Spleen (tissue), 11 donors: ENCODE data around the gene APOBEC3A. TPM values are rescaled to one million over a fixed set of nuclear protein-coding genes. Genes with fewer than 3 reads are reported as not detected.

Experiments
- DNase-seq: peaks from one replicate; pipeline ENCODE4 v3.0.0-alpha.2; 2020
- H3K27ac ChIP-seq, 8 donors: fragments of 200-600 bp; sonication (generic) in 7 of 8; 1 replicate in 4 of 8; 2 replicates in 4 of 8; pipeline versions ENCODE4 v1.5.0 to v1.8.0; 2016 to 2021; ENCODE audit warnings: inconsistent platforms in 4 of 8, mild to moderate bottlenecking in 4 of 8, moderate library complexity in 1 of 8
- H3K27me3 ChIP-seq, 7 donors: fragments of 200-600 bp; sonication (generic) in 6 of 7; replicated peaks in 1 of 7; 1 replicate in 4 of 7; 2 replicates in 3 of 7; pipeline versions ENCODE4 v1.5.0 to v1.8.0; 2016 to 2021; ENCODE audit warnings: inconsistent platforms in 3 of 7, mild to moderate bottlenecking in 1 of 7
- H3K36me3 ChIP-seq, 6 donors: fragments of 200-600 bp; sonication (generic) in 5 of 6; 1 replicate in 4 of 6; 2 replicates in 2 of 6; pipeline versions ENCODE4 v1.5.0 to v1.8.0; 2016 to 2021; ENCODE audit warnings: inconsistent platforms in 2 of 6
- H3K4me1 ChIP-seq, 6 donors: fragments of 200-600 bp; sonication (generic) in 5 of 6; 1 replicate in 3 of 6; 2 replicates in 3 of 6; pipeline versions ENCODE4 v1.5.0 to v1.8.0; 2016 to 2021; ENCODE audit warnings: inconsistent platforms in 3 of 6
- H3K4me3 ChIP-seq, 8 donors: fragments of 200-600 bp; sonication (generic) in 7 of 8; 1 replicate in 4 of 8; 2 replicates in 4 of 8; pipeline versions ENCODE4 v1.5.0 to v1.8.0; 2016 to 2021; ENCODE audit warnings: inconsistent platforms in 4 of 8, mild to moderate bottlenecking in 4 of 8, moderate library complexity in 2 of 8
- H3K9me3 ChIP-seq, 8 donors: fragments of 200-600 bp; sonication (generic) in 7 of 8; 1 replicate in 4 of 8; 2 replicates in 4 of 8; pipeline versions ENCODE4 v1.5.0 to v1.8.0; 2016 to 2021; ENCODE audit warnings: inconsistent platforms in 4 of 8
- POLR2A ChIP-seq, 3 donors: fragments of 450-650 bp; IDR thresholded peaks; one replicate each; pipeline ENCODE4 v1.5.1; 2017; ENCODE audit warnings: antibody characterized with exemption in 3 of 3, mild to moderate bottlenecking in 1 of 3
- POLR2AphosphoS5 ChIP-seq, 3 donors: sonication (generic); formaldehyde crosslinking; IDR thresholded peaks; one replicate each; pipeline ENCODE4 v1.5.1; 2017; ENCODE audit warnings: antibody characterized with exemption in 3 of 3
- WGBS, 5 donors: extraction: QIAGEN DNeasy Blood & Tissue Kit in 3 of 5; methylation state at CpG; one replicate each; pipeline versions ENCODE4 v1.1.5 to v1.1.7; 2013 to 2018; 5-methylcytosine and 5-hydroxymethylcytosine counted together
- intact Hi-C: fragments of 100-400 bp; cut with DNase I; formaldehyde crosslinking; loops from one replicate; pipeline ENCODE4 v1.15.0; 2023; ENCODE audit warnings: low total_unique reads
- polyA plus RNA-seq, 3 donors: library from polyadenylated mRNA; stranded (reverse); fragments of 200-250 nt; gene quantifications; one replicate each; pipeline ENCODE4 v1.2.1, GENCODE V29; 2013
- total RNA-seq, 7 donors: library from RNA; depleted of rRNA in 3 of 7; stranded (reverse); fragments of >200 nt in 3 of 7; fragmentation: NEBNext Ultra II Directional in 4 of 7; extraction: Animal tissue kit (Norgen Biotek cat#: 25700) in 4 of 7; gene quantifications; one replicate each; pipeline versions ENCODE4 v1.1.0 to v1.2.1, GENCODE V29; 2016 to 2021
- TF ChIP-seq, protein P1 (sequence below), 11 experiments: fragments of 200-600 bp in 7 of 11; fragments of 450-650 bp in 4 of 11; sonication (generic) in 4 of 11; IDR thresholded peaks in 8 of 11; conservative IDR thresholded peaks in 3 of 11; 1 replicate in 7 of 11; 2 replicates in 4 of 11; pipeline versions ENCODE4 v1.4.0 to v1.8.0; 2016 to 2021; ENCODE audit warnings: antibody characterized with exemption in 11 of 11, inconsistent platforms in 4 of 11, mild to moderate bottlenecking in 1 of 11
- donor health status: healthy with polysubstance abuse.
- donor health status: DM: no; HTN: no; CAD: no; lungs with moderate emphysema.
- donor health status: DM: no; HTN: no; CAD: no.
- donor health status: Bipolar disorder and iron deficiency.
- donor health status: healthy.
- donor health status: DM: no; HTN: no; CAD: no.
- donor health status: DM: yes; HTN: yes; CAD: no.

APOBEC3A gene
- total and polyA plus RNA-seq, 10 donors, result 1.2 to 163 (median 46.1) TPM

DNA sequence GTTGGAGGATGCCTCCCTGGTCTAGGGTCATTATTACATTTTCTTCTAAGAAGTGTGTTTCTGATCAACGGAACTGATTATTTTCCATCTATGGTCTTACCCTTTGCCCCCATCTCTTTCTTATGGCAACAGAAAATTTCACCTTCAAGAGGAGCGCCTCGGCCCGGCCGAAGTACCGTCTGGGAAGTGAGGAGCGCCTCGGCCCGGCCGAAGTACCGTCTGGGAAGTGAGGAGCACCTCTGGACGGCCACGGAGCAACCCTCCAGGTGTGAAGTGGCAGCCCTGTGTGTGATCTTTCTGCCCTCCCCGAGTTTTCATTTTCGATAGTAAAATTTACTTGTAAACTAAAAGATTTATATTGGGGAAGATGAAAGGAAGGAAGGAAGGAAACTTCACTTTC is 53.5 kb downstream of the APOBEC3A start:
- TF ChIP-seq POLR2A (IDR thresholded peaks at IDR 0.05) (no peak), POLR2AphosphoS5 (IDR thresholded peaks at IDR 0.05) (no peak)
- TF ChIP-seq, protein P1, sequence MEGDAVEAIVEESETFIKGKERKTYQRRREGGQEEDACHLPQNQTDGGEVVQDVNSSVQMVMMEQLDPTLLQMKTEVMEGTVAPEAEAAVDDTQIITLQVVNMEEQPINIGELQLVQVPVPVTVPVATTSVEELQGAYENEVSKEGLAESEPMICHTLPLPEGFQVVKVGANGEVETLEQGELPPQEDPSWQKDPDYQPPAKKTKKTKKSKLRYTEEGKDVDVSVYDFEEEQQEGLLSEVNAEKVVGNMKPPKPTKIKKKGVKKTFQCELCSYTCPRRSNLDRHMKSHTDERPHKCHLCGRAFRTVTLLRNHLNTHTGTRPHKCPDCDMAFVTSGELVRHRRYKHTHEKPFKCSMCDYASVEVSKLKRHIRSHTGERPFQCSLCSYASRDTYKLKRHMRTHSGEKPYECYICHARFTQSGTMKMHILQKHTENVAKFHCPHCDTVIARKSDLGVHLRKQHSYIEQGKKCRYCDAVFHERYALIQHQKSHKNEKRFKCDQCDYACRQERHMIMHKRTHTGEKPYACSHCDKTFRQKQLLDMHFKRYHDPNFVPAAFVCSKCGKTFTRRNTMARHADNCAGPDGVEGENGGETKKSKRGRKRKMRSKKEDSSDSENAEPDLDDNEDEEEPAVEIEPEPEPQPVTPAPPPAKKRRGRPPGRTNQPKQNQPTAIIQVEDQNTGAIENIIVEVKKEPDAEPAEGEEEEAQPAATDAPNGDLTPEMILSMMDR (IDR thresholded peaks at IDR 0.05 in 8 of 11, conservative IDR thresholded peaks at IDR 0.05 in 3 of 11), result no peak
- Histone ChIP-seq H3K27me3 (no peaks in the 10 kb centered on the region), H3K4me3 (no peak overlapping the region), H3K4me1 (peaks cover 11 to 51% (median 29%) of the 10 kb centered on the region in 6 donors), H3K9me3 (no peaks in the 10 kb centered on the region), H3K27ac (no peak overlapping the region), H3K36me3 (peaks cover 0 to 3% (median 0%) of the 10 kb centered on the region in 6 donors)
- intact Hi-C loops, result loop anchor here (10.0 kb wide), 2 partner anchors 64 to 304 kb away; partner anchors contain the start of genes APOBEC3G and RPL3
- WGBS, 5 donors, result 74 to 86% (median 80%) methylated on average over 15 of the region's 15 CpGs
- DNase-seq, result no peak

Other genes starting within 250 kb of the APOBEC3A start
- 100 to 1,000 TPM; 204 to 455 (median 220) TPM for gene SUN2, start 201.6 kb upstream of the APOBEC3A start, total RNA-seq
- gene SUN2, start 201.6 kb upstream of the APOBEC3A start, polyA plus RNA-seq, result 10 to 100 TPM; 35.4 to 86.5 (median 38.9) TPM
- 10 to 100 TPM; 10.4 to 17.6 (median 13.9) TPM for gene DNAL4, start 163.5 kb upstream of the APOBEC3A start, total RNA-seq
- gene DNAL4, start 163.5 kb upstream of the APOBEC3A start, polyA plus RNA-seq, result 10 to 100 TPM in 2 of 3 donors, 1 to 10 TPM in 1; 8.6 to 16.2 (median 10.6) TPM
- 10 to 100 TPM in 1 of 7 donors, 1 to 10 TPM in 6; 3.8 to 11.5 (median 5.0) TPM for gene NPTXR, start 113.6 kb upstream of the APOBEC3A start, total RNA-seq
- gene NPTXR, start 113.6 kb upstream of the APOBEC3A start, polyA plus RNA-seq, result 1 to 10 TPM in 1 of 3 donors, under 1 TPM in 2; 0.24 to 1.2 (median 0.53) TPM
- gene CBX6, start 85.4 kb upstream of the APOBEC3A start, total RNA-seq, result 10 to 100 TPM; 35.8 to 72.2 (median 49.2) TPM
- gene CBX6, start 85.4 kb upstream of the APOBEC3A start, polyA plus RNA-seq, result 10 to 100 TPM; 10.2 to 26.3 (median 11.3) TPM
- 10 to 100 TPM in 1 of 7 donors, 1 to 10 TPM in 5, not detected in 1; 2.5 to 14.0 (median 7.2) TPM for gene APOBEC3B, start 24.7 kb downstream of the APOBEC3A start, total RNA-seq
- gene APOBEC3B, start 24.7 kb downstream of the APOBEC3A start, polyA plus RNA-seq, result 1 to 10 TPM; 1.2 to 3.7 (median 2.1) TPM
- 10 to 100 TPM; 23.5 to 72.4 (median 54.2) TPM for gene APOBEC3C, start 56.6 kb downstream of the APOBEC3A start, total RNA-seq
- gene APOBEC3C, start 56.6 kb downstream of the APOBEC3A start, polyA plus RNA-seq, result 10 to 100 TPM; 42.8 to 60.3 (median 45.2) TPM
- 10 to 100 TPM; 14.8 to 23.6 (median 17.6) TPM for gene APOBEC3D, start 63.5 kb downstream of the APOBEC3A start, total RNA-seq
- 10 to 100 TPM in 1 of 3 donors, 1 to 10 TPM in 2; 4.5 to 12.7 (median 6.8) TPM for gene APOBEC3D, start 63.5 kb downstream of the APOBEC3A start, polyA plus RNA-seq
- 10 to 100 TPM; 11.4 to 31.5 (median 27.6) TPM for gene APOBEC3F, start 83.3 kb downstream of the APOBEC3A start, total RNA-seq
- gene APOBEC3F, start 83.3 kb downstream of the APOBEC3A start, polyA plus RNA-seq, result 10 to 100 TPM in 1 of 3 donors, 1 to 10 TPM in 2; 5.4 to 17.2 (median 7.9) TPM
- 10 to 100 TPM; 44.3 to 72.8 (median 53.7) TPM for gene APOBEC3G, start 119.7 kb downstream of the APOBEC3A start, total RNA-seq
- 10 to 100 TPM; 50.9 to 53.1 (median 51.0) TPM for gene APOBEC3G, start 119.7 kb downstream of the APOBEC3A start, polyA plus RNA-seq
- 1 to 10 TPM in 5 of 7 donors, under 1 TPM in 1, not detected in 1; 0.70 to 3.8 (median 2.2) TPM for gene APOBEC3H, start 139.6 kb downstream of the APOBEC3A start, total RNA-seq
- gene APOBEC3H, start 139.6 kb downstream of the APOBEC3A start, polyA plus RNA-seq, result 1 to 10 TPM; 1.8 to 3.4 (median 2.3) TPM
- gene CBX7, start 195.1 kb downstream of the APOBEC3A start, total RNA-seq, result 10 to 100 TPM; 50.9 to 99.4 (median 64.6) TPM
- gene CBX7, start 195.1 kb downstream of the APOBEC3A start, polyA plus RNA-seq, result 10 to 100 TPM; 20.2 to 62.0 (median 26.8) TPM